ENCODE data around the gene CIB2.

DNA sequence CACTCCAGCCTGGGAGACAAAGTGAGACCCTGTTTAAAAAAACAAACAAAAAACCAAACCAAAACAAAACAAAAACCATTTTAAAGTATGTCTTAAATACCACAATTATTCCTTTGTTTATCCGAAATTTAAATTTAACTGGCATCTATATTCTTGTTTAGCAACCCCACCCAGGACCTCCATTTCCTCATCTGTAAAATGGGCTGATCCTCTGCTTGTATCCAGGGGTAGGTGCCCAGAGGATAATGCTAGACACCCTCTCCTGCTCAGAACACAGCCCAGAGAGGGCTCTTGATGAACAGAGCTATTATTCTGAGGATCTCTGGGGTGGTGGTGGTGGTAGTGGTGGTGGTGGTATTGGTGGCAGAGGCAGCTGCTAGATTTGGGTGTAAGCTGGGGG is 29.0 kb downstream of the CIB2 start:
- TF ChIP-seq ZNF24 (tag by site-specific recombination; IDR thresholded peaks at IDR 0.05) = no peak
- TF ChIP-seq CTCF (tag by site-specific recombination; IDR thresholded peaks at IDR 0.05) = no peak
- no peak for TF ChIP-seq REST (tag by site-specific recombination; IDR thresholded peaks at IDR 0.05)
- TF ChIP-seq ZFP37 (tag by site-specific recombination; IDR thresholded peaks at IDR 0.05) = no peak
- TF ChIP-seq, protein P1, sequence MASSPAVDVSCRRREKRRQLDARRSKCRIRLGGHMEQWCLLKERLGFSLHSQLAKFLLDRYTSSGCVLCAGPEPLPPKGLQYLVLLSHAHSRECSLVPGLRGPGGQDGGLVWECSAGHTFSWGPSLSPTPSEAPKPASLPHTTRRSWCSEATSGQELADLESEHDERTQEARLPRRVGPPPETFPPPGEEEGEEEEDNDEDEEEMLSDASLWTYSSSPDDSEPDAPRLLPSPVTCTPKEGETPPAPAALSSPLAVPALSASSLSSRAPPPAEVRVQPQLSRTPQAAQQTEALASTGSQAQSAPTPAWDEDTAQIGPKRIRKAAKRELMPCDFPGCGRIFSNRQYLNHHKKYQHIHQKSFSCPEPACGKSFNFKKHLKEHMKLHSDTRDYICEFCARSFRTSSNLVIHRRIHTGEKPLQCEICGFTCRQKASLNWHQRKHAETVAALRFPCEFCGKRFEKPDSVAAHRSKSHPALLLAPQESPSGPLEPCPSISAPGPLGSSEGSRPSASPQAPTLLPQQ (tag by site-specific recombination; IDR thresholded peaks at IDR 0.05) = no peak
- TF ChIP-seq, protein P2, sequence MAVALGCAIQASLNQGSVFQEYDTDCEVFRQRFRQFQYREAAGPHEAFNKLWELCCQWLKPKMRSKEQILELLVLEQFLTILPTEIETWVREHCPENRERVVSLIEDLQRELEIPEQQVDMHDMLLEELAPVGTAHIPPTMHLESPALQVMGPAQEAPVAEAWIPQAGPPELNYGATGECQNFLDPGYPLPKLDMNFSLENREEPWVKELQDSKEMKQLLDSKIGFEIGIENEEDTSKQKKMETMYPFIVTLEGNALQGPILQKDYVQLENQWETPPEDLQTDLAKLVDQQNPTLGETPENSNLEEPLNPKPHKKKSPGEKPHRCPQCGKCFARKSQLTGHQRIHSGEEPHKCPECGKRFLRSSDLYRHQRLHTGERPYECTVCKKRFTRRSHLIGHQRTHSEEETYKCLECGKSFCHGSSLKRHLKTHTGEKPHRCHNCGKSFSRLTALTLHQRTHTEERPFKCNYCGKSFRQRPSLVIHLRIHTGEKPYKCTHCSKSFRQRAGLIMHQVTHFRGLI (tag by site-specific recombination; IDR thresholded peaks at IDR 0.05) = no peak
- TF ChIP-seq ZNF133 (tag by site-specific recombination; IDR thresholded peaks at IDR 0.05) = no peak
